Neural cell (in vitro differentiated cells): Measurements from ENCODE around the gene EGLN2. TPM values are rescaled to one million over a fixed set of nuclear protein-coding genes. Genes with fewer than 3 reads are reported as not detected.
"Not testable (repeated sequence)": the region's sequence is repeated elsewhere in the genome, so short reads cannot be mapped to it uniquely, and the experiment has no call there.

Experiments used
- H2AFZ ChIP-seq: fragments of 200-600, 300-800 bp; sonication (generic), shearing (Covaris generic); 2 replicates; pipeline ENCODE4 v1.6.0; 2014; ENCODE audit warnings: low read depth, mild to moderate bottlenecking, antibody characterized with exemption, low read length, moderate library complexity
- H3F3A ChIP-seq: fragments of 200-600 bp; shearing (Covaris generic); 2 replicates; pipeline ENCODE4 v1.6.1; 2016; ENCODE audit warnings: mild to moderate bottlenecking, moderate library complexity, mixed read lengths, antibody characterized with exemption, low read length; ENCODE audit not compliant: insufficient read depth, poor library complexity, severe bottlenecking
- H3K27ac ChIP-seq: fragments of 200-600, 300-800 bp; sonication (generic), shearing (Covaris generic); 2 replicates; pipeline ENCODE4 v1.5.1; 2014; ENCODE audit warnings: mild to moderate bottlenecking, low read length, moderate library complexity
- H3K27me3 ChIP-seq: fragments of 300-800, 200-600 bp; sonication (generic), shearing (Covaris generic); 2 replicates; pipeline ENCODE4 v1.6.0; 2014; ENCODE audit warnings: mild to moderate bottlenecking, low read depth, low read length, moderate library complexity; ENCODE audit not compliant: insufficient read depth
- H3K36me3 ChIP-seq: fragments of 300-800, 200-600 bp; sonication (generic), shearing (Covaris generic); 2 replicates; pipeline ENCODE4 v1.5.1; 2014; ENCODE audit warnings: mild to moderate bottlenecking, antibody characterized with exemption, low read length, moderate library complexity; ENCODE audit not compliant: insufficient read depth
- H3K4me2 ChIP-seq: fragments of 300-800, 200-600 bp; sonication (generic), shearing (Covaris generic); 2 replicates; pipeline ENCODE4 v1.6.0; 2014; ENCODE audit warnings: mild to moderate bottlenecking, low read length
- H3K4me3 ChIP-seq: fragments of 300-800, 200-600 bp; sonication (generic), shearing (Covaris generic); 2 replicates; pipeline ENCODE4 v1.5.1; 2014; ENCODE audit warnings: mild to moderate bottlenecking, low read length, moderate library complexity
- H3K79me2 ChIP-seq: fragments of 200-600 bp; shearing (Covaris generic); replicated peaks from 2 replicates; pipeline ENCODE4 v1.6.0; 2014; ENCODE audit warnings: mild to moderate bottlenecking, low read length, moderate library complexity; ENCODE audit not compliant: insufficient read depth
- H3K9ac ChIP-seq: fragments of 300-800, 200-600 bp; sonication (generic), shearing (Covaris generic); 2 replicates; pipeline ENCODE4 v1.6.1; 2016; ENCODE audit warnings: mild to moderate bottlenecking, low read length, mixed read lengths
- H3K9me2 ChIP-seq: fragments of 200-600 bp; shearing (Covaris generic); 2 replicates; pipeline ENCODE4 v1.6.1; 2016; ENCODE audit warnings: mild to moderate bottlenecking, low read length, mixed read lengths; ENCODE audit not compliant: insufficient read depth
- H3K9me3 ChIP-seq: fragments of 200-600, 300-800 bp; sonication (generic), shearing (Covaris generic); 2 replicates; pipeline ENCODE4 v1.6.1; 2016; ENCODE audit warnings: mild to moderate bottlenecking, mixed run types, low read length, moderate library complexity, mixed read lengths
- H4K20me1 ChIP-seq: fragments of 200-600 bp; shearing (Covaris generic); 2 replicates; pipeline ENCODE4 v1.6.1; 2016; ENCODE audit warnings: mild to moderate bottlenecking, mixed run types; ENCODE audit not compliant: insufficient read depth
- EP300 ChIP-seq: fragments of 450-650 bp; conservative IDR thresholded peaks from 2 replicates; pipeline ENCODE4 v1.6.1; 2014; ENCODE audit warnings: antibody characterized with exemption, mild to moderate bottlenecking, moderate library complexity; ENCODE audit not compliant: poor library complexity, severe bottlenecking
- EZH2 ChIP-seq: fragments of 200-600, 300-800 bp; shearing (Covaris generic), sonication (generic); IDR thresholded peaks from 2 replicates; pipeline ENCODE4 v1.6.1; 2014; ENCODE audit warnings: antibody characterized with exemption, low read length, borderline replicate concordance, mild to moderate bottlenecking; ENCODE audit not compliant: insufficient read depth, poor library complexity, severe bottlenecking
- MXI1 ChIP-seq: fragments of 450-650 bp; conservative IDR thresholded peaks from 2 replicates; pipeline ENCODE4 v1.6.1; 2014; ENCODE audit warnings: antibody characterized with exemption, mild to moderate bottlenecking; ENCODE audit not compliant: poor library complexity, severe bottlenecking
- POLR2AphosphoS5 ChIP-seq: IDR thresholded peaks from 2 replicates; pipeline ENCODE4 v1.6.1; 2012
- RAD21 ChIP-seq: fragments of 450-650 bp; conservative IDR thresholded peaks from 2 replicates; pipeline ENCODE4 v1.6.1; 2014; ENCODE audit warnings: antibody characterized with exemption, mild to moderate bottlenecking, moderate library complexity
- SMC3 ChIP-seq: fragments of 450-650 bp; conservative IDR thresholded peaks from 2 replicates; pipeline ENCODE4 v1.6.1; 2014; ENCODE audit warnings: antibody characterized with exemption, mild to moderate bottlenecking, moderate library complexity; ENCODE audit not compliant: poor library complexity
- TAF1 ChIP-seq: IDR thresholded peaks from 2 replicates; pipeline ENCODE4 v1.6.1; 2012; ENCODE audit warnings: low read depth
- polyA plus RNA-seq: library from polyadenylated mRNA; depleted of rRNA; stranded (reverse); fragments of >200 nt; gene quantifications from 2 replicates; pipeline ENCODE4 v1.2.3, GENCODE V29; 2014
- TF ChIP-seq, protein P1 (sequence below): fragments of 450-650 bp; IDR thresholded peaks from 2 replicates; pipeline ENCODE4 v1.5.1; 2014; ENCODE audit warnings: antibody characterized with exemption, mild to moderate bottlenecking, moderate library complexity; ENCODE audit not compliant: poor library complexity, severe bottlenecking
- TF ChIP-seq, protein P2 (sequence below): IDR thresholded peaks from 2 replicates; pipeline ENCODE4 v1.6.1; 2012; ENCODE audit warnings: borderline replicate concordance

Gene EGLN2
- polyA plus RNA-seq, 1 donor from 2014 or later = 112 TPM

DNA sequence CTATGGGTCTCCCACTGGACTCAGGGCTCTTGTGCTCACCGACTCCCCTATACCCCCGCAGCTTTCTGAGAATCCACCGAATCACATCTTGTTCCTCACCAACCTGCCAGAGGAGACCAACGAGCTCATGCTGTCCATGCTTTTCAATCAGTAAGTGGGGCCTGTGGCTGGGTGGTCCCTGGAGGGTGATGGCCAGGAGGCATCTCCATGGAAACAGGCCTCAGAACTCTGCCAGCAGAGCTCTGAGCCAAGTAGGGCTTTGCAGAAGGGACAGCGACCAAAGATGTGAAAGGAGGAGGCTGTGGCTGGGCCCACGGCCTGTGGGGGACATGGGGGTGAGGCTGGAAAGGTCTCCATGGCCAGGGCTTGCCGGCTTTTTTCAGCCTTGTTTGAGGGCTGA lies 35.5 kb upstream of the EGLN2 start:
- Histone ChIP-seq H3K9ac (no peak overlapping the region), H3F3A (no peaks in the 10 kb centered on the region), H3K27ac (no peak overlapping the region), H4K20me1 (no peaks in the 10 kb centered on the region), H3K9me2 (no peaks in the 10 kb centered on the region), H3K36me3 (no peaks in the 10 kb centered on the region), H3K4me2 (no peak overlapping the region), H3K4me3 (no peak overlapping the region), H3K9me3 (no peaks in the 10 kb centered on the region), H3K79me2 (no peaks in the 10 kb centered on the region), H2AFZ (no peak overlapping the region), H3K27me3 (no peaks in the 10 kb centered on the region)
- TF ChIP-seq RAD21 (no peak), TAF1 (no peak), MXI1 (no peak), POLR2AphosphoS5 (no peak), EZH2 (no peak), SMC3 (no peak), EP300 (no peak)
- TF ChIP-seq, protein P1, sequence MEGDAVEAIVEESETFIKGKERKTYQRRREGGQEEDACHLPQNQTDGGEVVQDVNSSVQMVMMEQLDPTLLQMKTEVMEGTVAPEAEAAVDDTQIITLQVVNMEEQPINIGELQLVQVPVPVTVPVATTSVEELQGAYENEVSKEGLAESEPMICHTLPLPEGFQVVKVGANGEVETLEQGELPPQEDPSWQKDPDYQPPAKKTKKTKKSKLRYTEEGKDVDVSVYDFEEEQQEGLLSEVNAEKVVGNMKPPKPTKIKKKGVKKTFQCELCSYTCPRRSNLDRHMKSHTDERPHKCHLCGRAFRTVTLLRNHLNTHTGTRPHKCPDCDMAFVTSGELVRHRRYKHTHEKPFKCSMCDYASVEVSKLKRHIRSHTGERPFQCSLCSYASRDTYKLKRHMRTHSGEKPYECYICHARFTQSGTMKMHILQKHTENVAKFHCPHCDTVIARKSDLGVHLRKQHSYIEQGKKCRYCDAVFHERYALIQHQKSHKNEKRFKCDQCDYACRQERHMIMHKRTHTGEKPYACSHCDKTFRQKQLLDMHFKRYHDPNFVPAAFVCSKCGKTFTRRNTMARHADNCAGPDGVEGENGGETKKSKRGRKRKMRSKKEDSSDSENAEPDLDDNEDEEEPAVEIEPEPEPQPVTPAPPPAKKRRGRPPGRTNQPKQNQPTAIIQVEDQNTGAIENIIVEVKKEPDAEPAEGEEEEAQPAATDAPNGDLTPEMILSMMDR = no peak
- TF ChIP-seq, protein P2, sequence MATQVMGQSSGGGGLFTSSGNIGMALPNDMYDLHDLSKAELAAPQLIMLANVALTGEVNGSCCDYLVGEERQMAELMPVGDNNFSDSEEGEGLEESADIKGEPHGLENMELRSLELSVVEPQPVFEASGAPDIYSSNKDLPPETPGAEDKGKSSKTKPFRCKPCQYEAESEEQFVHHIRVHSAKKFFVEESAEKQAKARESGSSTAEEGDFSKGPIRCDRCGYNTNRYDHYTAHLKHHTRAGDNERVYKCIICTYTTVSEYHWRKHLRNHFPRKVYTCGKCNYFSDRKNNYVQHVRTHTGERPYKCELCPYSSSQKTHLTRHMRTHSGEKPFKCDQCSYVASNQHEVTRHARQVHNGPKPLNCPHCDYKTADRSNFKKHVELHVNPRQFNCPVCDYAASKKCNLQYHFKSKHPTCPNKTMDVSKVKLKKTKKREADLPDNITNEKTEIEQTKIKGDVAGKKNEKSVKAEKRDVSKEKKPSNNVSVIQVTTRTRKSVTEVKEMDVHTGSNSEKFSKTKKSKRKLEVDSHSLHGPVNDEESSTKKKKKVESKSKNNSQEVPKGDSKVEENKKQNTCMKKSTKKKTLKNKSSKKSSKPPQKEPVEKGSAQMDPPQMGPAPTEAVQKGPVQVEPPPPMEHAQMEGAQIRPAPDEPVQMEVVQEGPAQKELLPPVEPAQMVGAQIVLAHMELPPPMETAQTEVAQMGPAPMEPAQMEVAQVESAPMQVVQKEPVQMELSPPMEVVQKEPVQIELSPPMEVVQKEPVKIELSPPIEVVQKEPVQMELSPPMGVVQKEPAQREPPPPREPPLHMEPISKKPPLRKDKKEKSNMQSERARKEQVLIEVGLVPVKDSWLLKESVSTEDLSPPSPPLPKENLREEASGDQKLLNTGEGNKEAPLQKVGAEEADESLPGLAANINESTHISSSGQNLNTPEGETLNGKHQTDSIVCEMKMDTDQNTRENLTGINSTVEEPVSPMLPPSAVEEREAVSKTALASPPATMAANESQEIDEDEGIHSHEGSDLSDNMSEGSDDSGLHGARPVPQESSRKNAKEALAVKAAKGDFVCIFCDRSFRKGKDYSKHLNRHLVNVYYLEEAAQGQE = no peak

DNA sequence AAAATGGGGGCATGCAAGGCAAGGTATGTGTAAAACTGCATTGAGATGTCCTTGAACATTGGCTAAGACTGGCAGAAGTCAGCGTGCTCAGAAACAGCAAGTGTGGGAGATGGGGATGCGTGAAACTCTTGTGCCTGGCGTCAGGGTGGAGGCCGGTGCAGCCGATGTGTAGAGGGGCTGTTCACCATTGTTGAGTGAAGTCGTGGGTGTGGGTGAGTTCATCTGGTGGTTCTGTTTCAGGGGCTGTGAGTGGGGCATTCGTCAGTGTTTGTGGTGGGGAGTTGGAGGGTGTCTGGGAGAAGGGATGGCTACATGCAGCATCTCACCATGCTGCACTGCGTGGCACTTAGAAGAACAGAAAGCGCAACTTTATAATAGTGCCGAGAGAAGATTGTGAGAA lies 35.0 kb upstream of the EGLN2 start:
- H3K9me3 ChIP-seq = no peaks in the 10 kb centered on the region
- TF ChIP-seq TAF1 (no peak), POLR2AphosphoS5 (no peak), EP300 (no peak), SMC3 (no peak), EZH2 (no peak), RAD21 (no peak), MXI1 (no peak)
- TF ChIP-seq, protein P1 = no peak
- TF ChIP-seq, protein P2 = no peak
- H3K4me2 ChIP-seq = no peak overlapping the region
- no peak overlapping the region for H2AFZ ChIP-seq
- H3F3A ChIP-seq = no peaks in the 10 kb centered on the region
- no peak overlapping the region for H3K9ac ChIP-seq
- H3K9me2 ChIP-seq = no peaks in the 10 kb centered on the region
- no peak overlapping the region for H3K27ac ChIP-seq
- H4K20me1 ChIP-seq = no peaks in the 10 kb centered on the region
- no peak overlapping the region for H3K4me3 ChIP-seq
- H3K36me3 ChIP-seq = no peaks in the 10 kb centered on the region
- H3K79me2 ChIP-seq = no peaks in the 10 kb centered on the region
- no peaks in the 10 kb centered on the region for H3K27me3 ChIP-seq

DNA sequence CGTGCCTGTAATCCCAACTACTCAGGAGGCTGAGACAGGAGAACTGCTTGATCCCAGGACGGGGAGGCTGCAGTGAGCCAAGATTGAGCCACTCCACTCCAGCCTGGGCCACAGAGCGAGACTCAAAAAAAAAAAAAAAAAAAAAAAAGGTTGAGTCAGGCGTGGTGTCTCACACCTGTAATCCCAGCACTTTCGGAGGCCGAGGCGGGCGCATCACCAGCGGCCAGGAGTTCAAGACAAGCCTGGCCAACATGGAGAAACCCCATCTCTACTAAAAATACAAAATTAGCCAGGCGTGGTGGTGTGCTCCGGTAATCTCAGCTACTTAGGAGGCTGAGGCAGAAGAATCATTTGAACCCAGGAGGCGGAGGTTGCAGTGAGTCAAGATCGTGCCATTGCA lies 32.6 kb upstream of the EGLN2 start:
- not testable (repeated sequence) for H3K36me3 ChIP-seq, H3K9ac ChIP-seq, H4K20me1 ChIP-seq, H3K4me2 ChIP-seq, H3K27me3 ChIP-seq, H3F3A ChIP-seq, H3K27ac ChIP-seq, H3K9me3 ChIP-seq, H3K4me3 ChIP-seq, H3K79me2 ChIP-seq, H3K9me2 ChIP-seq, H2AFZ ChIP-seq
